ENCODE results near the gene DCC.

DNA sequence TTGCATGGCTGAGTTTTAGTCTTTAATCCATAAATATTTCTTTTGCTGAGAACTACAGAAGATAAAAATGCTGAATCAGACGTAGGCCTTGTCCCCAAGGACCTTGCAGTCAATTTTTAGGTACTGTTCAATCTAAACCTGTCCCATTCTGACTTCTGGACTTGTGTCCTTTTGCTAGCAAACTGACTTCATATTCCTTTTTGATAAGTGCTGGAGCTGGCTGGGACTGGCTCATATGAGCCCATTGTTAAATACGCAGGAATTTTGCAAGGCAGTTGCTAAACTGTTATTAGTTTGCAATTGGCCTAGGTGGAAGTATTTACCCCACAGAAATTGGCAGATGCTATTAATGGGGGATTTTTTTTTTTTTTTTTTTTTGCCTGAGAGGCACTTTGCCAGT is 941.4 kb downstream of the DCC start:
- TF ChIP-seq CTCF (IDR thresholded peaks at IDR 0.05) (no peak), POLR2A (IDR thresholded peaks at IDR 0.05) (no peak)
